Ascending aorta (tissue), 2 donors: ENCODE results near the gene IFT25. TPM values are rescaled to one million over a fixed set of nuclear protein-coding genes. Genes with fewer than 3 reads are reported as not detected.
"Not testable (repeated sequence)": the region's sequence is repeated elsewhere in the genome, so short reads cannot be mapped to it uniquely, and the experiment has no call there.

Source experiments
- DNase-seq, 2 donors: peaks; one replicate each; pipeline ENCODE4 v3.0.0-alpha.2; 2019; ENCODE audit warnings: low spot score in 2 of 2
- H3K27ac ChIP-seq, 2 donors: fragments of 200-600 bp; sonication (generic); one replicate each; pipeline ENCODE4 v1.5.1; 2016 to 2017; ENCODE audit warnings: mild to moderate bottlenecking in 1 of 2
- H3K27me3 ChIP-seq: fragments of 200-600 bp; sonication (generic); one replicate; pipeline ENCODE4 v1.5.1; 2017
- H3K36me3 ChIP-seq, 2 donors: fragments of 200-600 bp; sonication (generic); one replicate each; pipeline ENCODE4 v1.5.1; 2016
- H3K4me1 ChIP-seq, 2 donors: fragments of 200-600 bp; sonication (generic); one replicate each; pipeline ENCODE4 v1.5.1; 2016 to 2017; ENCODE audit warnings: mild to moderate bottlenecking in 1 of 2
- H3K4me3 ChIP-seq, 2 donors: fragments of 200-600 bp; sonication (generic); one replicate each; pipeline ENCODE4 v1.5.1; 2016 to 2017; ENCODE audit warnings: mild to moderate bottlenecking in 1 of 2
- H3K9me3 ChIP-seq, 2 donors: fragments of 200-600 bp; sonication (generic); one replicate each; pipeline ENCODE4 v1.5.1; 2016
- intact Hi-C: fragments of 100-400 bp; cut with DNase I; formaldehyde crosslinking; loops from one replicate; pipeline ENCODE4 v1.15.1; 2023
- total RNA-seq: library from RNA; depleted of rRNA; stranded (reverse); fragments of >200 nt; gene quantifications from one replicate; pipeline ENCODE4 v1.1.0, GENCODE V29; 2016
- TF ChIP-seq, protein P1 (sequence below), 3 experiments: fragments of 200-600 bp in 2 of 3; fragments of 450-650 bp in 1 of 3; sonication (generic) in 2 of 3; IDR thresholded peaks; one replicate each; pipeline ENCODE4 v1.5.1; 2016 to 2019; ENCODE audit warnings: antibody characterized with exemption in 3 of 3, mild to moderate bottlenecking in 1 of 3, moderate library complexity in 1 of 3

IFT25 gene
- total RNA-seq, 1 donor from 2014 or later, result not detected

DNA sequence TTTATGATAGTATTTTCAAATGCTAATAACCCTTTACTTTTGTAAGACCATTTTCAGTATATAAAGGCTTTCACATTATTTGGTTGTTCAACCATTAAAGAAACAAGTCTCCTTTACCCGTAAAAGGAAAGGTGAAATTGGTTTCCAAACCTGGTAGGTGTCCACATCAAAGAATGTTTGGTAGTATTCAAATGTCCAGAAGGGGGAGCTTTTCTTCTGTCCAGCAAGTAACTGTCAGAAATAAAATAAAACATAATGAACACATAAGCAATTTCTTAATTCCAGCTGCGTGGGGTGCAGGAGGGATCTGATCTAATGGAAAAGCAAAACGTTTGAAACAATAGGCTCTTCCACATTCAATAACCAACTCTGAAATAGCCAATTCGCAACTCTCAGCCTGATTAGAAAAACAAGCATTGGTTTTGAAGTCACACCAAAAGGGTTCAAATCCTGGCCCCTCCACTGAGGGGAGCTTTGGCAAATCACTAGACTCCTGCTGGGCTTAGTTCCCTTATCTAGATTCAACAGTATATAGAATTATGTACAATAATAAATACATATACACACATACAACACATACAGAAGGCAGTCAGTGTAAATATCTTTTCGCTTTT lies 66.9 kb downstream of the IFT25 start:
- no peaks in the 10 kb centered on the region for H3K27me3 ChIP-seq
- H3K4me1 ChIP-seq, result no peaks in the 10 kb centered on the region
- H3K27ac ChIP-seq, result no peak overlapping the region
- TF ChIP-seq, protein P1, sequence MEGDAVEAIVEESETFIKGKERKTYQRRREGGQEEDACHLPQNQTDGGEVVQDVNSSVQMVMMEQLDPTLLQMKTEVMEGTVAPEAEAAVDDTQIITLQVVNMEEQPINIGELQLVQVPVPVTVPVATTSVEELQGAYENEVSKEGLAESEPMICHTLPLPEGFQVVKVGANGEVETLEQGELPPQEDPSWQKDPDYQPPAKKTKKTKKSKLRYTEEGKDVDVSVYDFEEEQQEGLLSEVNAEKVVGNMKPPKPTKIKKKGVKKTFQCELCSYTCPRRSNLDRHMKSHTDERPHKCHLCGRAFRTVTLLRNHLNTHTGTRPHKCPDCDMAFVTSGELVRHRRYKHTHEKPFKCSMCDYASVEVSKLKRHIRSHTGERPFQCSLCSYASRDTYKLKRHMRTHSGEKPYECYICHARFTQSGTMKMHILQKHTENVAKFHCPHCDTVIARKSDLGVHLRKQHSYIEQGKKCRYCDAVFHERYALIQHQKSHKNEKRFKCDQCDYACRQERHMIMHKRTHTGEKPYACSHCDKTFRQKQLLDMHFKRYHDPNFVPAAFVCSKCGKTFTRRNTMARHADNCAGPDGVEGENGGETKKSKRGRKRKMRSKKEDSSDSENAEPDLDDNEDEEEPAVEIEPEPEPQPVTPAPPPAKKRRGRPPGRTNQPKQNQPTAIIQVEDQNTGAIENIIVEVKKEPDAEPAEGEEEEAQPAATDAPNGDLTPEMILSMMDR (IDR thresholded peaks at IDR 0.05), result peak; percentile 38 to 62 (median 42)
- no peaks in the 10 kb centered on the region for H3K9me3 ChIP-seq
- intact Hi-C loops, result no loop called here
- no peak overlapping the region for H3K4me3 ChIP-seq
- peaks cover 50 to 67% of the 10 kb centered on the region in 2 donors for H3K36me3 ChIP-seq
- no peak for DNase-seq

DNA sequence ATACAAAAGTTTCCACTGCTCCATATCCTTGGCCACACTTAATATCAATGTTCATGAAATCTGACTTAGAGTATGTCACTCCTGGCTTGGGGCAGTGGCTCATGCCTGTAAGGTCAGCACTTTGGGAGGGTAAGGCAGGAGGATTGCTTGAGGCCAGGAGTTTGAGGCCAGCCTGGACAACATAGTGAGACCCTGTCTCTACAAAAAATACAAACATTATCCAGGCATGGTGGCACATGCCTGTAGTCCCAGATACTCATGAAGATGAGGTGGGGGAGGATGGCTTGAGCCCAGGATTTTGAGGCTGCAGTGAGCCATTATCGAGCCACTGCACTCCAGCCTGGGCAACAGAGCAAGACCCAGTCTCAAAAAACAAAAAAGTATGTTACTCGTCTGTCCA lies 70.3 kb downstream of the IFT25 start:
- H3K27me3 ChIP-seq, H3K27ac ChIP-seq, DNase-seq, intact Hi-C loops, H3K9me3 ChIP-seq, H3K4me1 ChIP-seq, H3K4me3 ChIP-seq: not testable (repeated sequence)
- peaks cover 63 to 66% of the 10 kb centered on the region in 2 donors for H3K36me3 ChIP-seq

GRCh38 chr1:53871773-53872484 lies 73.6 kb downstream of the IFT25 start:
- peaks cover 53 to 64% of the 10 kb centered on the region in 2 donors for H3K36me3 ChIP-seq

More at GRCh38 chr1:53871773-53872484, 73.6 kb downstream of the IFT25 start:
- TF ChIP-seq, protein P1 (IDR thresholded peaks at IDR 0.05), result no peak
- Histone ChIP-seq H3K9me3 (no peaks in the 10 kb centered on the region), H3K27ac (no peak overlapping the region), H3K4me3 (no peak overlapping the region), H3K4me1 (no peaks in the 10 kb centered on the region), H3K27me3 (no peaks in the 10 kb centered on the region)
- DNase-seq, result no peak
- intact Hi-C loops, result no loop called here

Other genes starting within 250 kb of the IFT25 start
- gene GLIS1, start 206.5 kb downstream of the IFT25 start, total RNA-seq, result not detected
- 9.3 TPM for gene NDC1, start 107.4 kb downstream of the IFT25 start, total RNA-seq
- 17.0 TPM for gene YIPF1, start 55.9 kb downstream of the IFT25 start, total RNA-seq
- gene DIO1, start 51.5 kb downstream of the IFT25 start, total RNA-seq, result not detected
- gene LRRC42, start 651 bp upstream of the IFT25 start, total RNA-seq, result 28.2 TPM
- gene LDLRAD1, start 72.5 kb upstream of the IFT25 start, total RNA-seq, result not detected
- 97.5 TPM for gene TMEM59, start 107.5 kb upstream of the IFT25 start, total RNA-seq
- 0.64 TPM for gene TCEANC2, start 107.9 kb upstream of the IFT25 start, total RNA-seq
- not detected for gene CDCP2, start 207.3 kb upstream of the IFT25 start, total RNA-seq